Mucosa of descending colon (tissue), 3 donors: ENCODE measurements around the gene TNIP2. TPM values are rescaled to one million over a fixed set of nuclear protein-coding genes. Genes with fewer than 3 reads are reported as not detected.

Experiments
- ATAC-seq: fragments of 200-7000 bp; cut with Tn5 transposase; one replicate; pipeline ENCODE4 v1.9.1; 2020; ENCODE audit warnings: mild to moderate bottlenecking, moderate library complexity
- DNase-seq, 3 donors: peaks; one replicate each; pipeline ENCODE4 v3.0.0-alpha.2; 2020
- H3K36me3 ChIP-seq: fragments of 200-600 bp; one replicate; pipeline ENCODE4 v1.8.0; 2021; ENCODE audit warnings: low read depth, mild to moderate bottlenecking
- H3K4me1 ChIP-seq: fragments of 200-600 bp; one replicate; pipeline ENCODE4 v1.8.0; 2021; ENCODE audit warnings: low read depth, mild to moderate bottlenecking
- H3K4me3 ChIP-seq: fragments of 200-600 bp; one replicate; pipeline ENCODE4 v1.8.0; 2021; ENCODE audit warnings: mild to moderate bottlenecking
- H3K9me3 ChIP-seq: fragments of 200-600 bp; one replicate; pipeline ENCODE4 v1.8.0; 2021; ENCODE audit warnings: mild to moderate bottlenecking
- CTCF ChIP-seq: fragments of 200-600 bp; IDR thresholded peaks from one replicate; pipeline ENCODE4 v1.8.0; 2022; ENCODE audit warnings: antibody characterized with exemption, mild to moderate bottlenecking
- intact Hi-C, 2 donors: fragments of 100-400 bp; cut with DNase I in 1 of 2; cut with micrococcal nuclease in 1 of 2; formaldehyde crosslinking; loops; one replicate each; pipeline versions ENCODE4 v1.11.0 to v1.11.1; 2022; cut with DNase I, micrococcal nuclease
- total RNA-seq, 3 donors: library from RNA; stranded (reverse); fragmentation: NEBNext Ultra II Directional in 2 of 3; extraction: Animal tissue kit (Norgen Biotek cat#: 25700) in 2 of 3; gene quantifications; one replicate each; pipeline versions ENCODE4 v1.2.1 to v1.2.4, GENCODE V29; 2021 to 2023
- donor health status: DM: no; HTN: no; CAD: no; lungs with moderate emphysema.
- donor health status: DM: no; HTN: no; CAD: no.
- donor health status: DM: no; HTN: yes; CAD: no.

The TNIP2 gene
- total RNA-seq, 3 donors from 2014 or later: 50.3 to 51.5 (median 51.2) TPM

GRCh38 chr4:2798399-2799223, 42.5 kb upstream of the TNIP2 start:
- intact Hi-C loops: no loop called here
- Histone ChIP-seq H3K4me3 (no peak overlapping the region), H3K9me3 (no peaks in the 10 kb centered on the region), H3K4me1 (peaks cover 77% of the 10 kb centered on the region), H3K36me3 (no peaks in the 10 kb centered on the region)
- no peak for TF ChIP-seq CTCF
- ATAC-seq (peak; percentile 63), DNase-seq (peak; percentile 75 to 90 (median 83))

GRCh38 chr4:2797545-2798305, 41.6 kb upstream of the TNIP2 start:
- no peak for TF ChIP-seq CTCF
- Histone ChIP-seq H3K4me1 (peaks cover 70% of the 10 kb centered on the region), H3K36me3 (no peaks in the 10 kb centered on the region), H3K9me3 (no peaks in the 10 kb centered on the region), H3K4me3 (no peak overlapping the region)
- ATAC-seq (no peak), DNase-seq (peak; percentile 13 to 66 (median 41))
- intact Hi-C loops: no loop called here

GRCh38 chr4:2796849-2797544, 40.9 kb upstream of the TNIP2 start:
- ATAC-seq (no peak), DNase-seq (peak; percentile 16 to 57 (median 42))
- Histone ChIP-seq H3K4me3 (no peak overlapping the region), H3K4me1 (peaks cover 72% of the 10 kb centered on the region), H3K9me3 (no peaks in the 10 kb centered on the region), H3K36me3 (no peaks in the 10 kb centered on the region)
- intact Hi-C loops: no loop called here
- no peak for TF ChIP-seq CTCF

- DNase-seq: peak; percentile 87 to 92 (median 88)
- Histone ChIP-seq H3K9me3 (no peaks in the 10 kb centered on the region), H3K4me1 (peaks cover 67% of the 10 kb centered on the region), H3K4me3 (no peak overlapping the region), H3K36me3 (no peaks in the 10 kb centered on the region)
- ATAC-seq: peak; percentile 65
- intact Hi-C loops: no loop called here
- TF ChIP-seq CTCF: no peak
Observed at GRCh38 chr4:2795893-2796848, 40.0 kb upstream of the TNIP2 start.
